PC-3 (cell line): ENCODE measurements around the gene ZNF420. TPM values are rescaled to one million over a fixed set of nuclear protein-coding genes. Genes with fewer than 3 reads are reported as not detected.

Experiments used
- ATAC-seq: fragments of 200-7000 bp; cut with Tn5 transposase; 2 replicates; pipeline ENCODE4 v1.9.1; 2020; ENCODE audit warnings: mild to moderate bottlenecking, moderate library complexity
- BruUV-seq: library from RNA; stranded (reverse); fragments of 400-500 nt; replicated peaks from 2 replicates; lab custom pipeline; 2021; lab: Mats Ljungman, UMichigan
- CTCF ChIA-PET: fragments of 300-600 bp; sonication (Branson Sonifier 250); formaldehyde crosslinking; loops from one replicate; lab custom pipeline; 2022; ENCODE audit warnings: antibody characterized with exemption; lab: Charles Lee
- POLR2A ChIA-PET: fragments of 300-600 bp; sonication (Branson Sonifier 250); formaldehyde crosslinking; loops from one replicate; lab custom pipeline; 2022; ENCODE audit warnings: antibody characterized with exemption; ENCODE audit not compliant: unreplicated experiment; lab: Charles Lee
- DNase-seq: peaks from one replicate; pipeline ENCODE4 v3.0.0-alpha.2; 2015
- H2AFZ ChIP-seq: fragments of 300-600 bp; sonication (generic); 2 replicates; pipeline ENCODE4 v1.6.0; 2016; ENCODE audit warnings: antibody characterized with exemption, low read length
- H3F3A ChIP-seq: fragments of 300-600 bp; sonication (generic); one replicate; pipeline ENCODE4 v1.6.0; 2017; ENCODE audit warnings: antibody characterized with exemption, low read length, control low read depth, mild to moderate bottlenecking; ENCODE audit not compliant: unreplicated experiment
- H3K27ac ChIP-seq: fragments of 300-600 bp; sonication (generic); 2 replicates; pipeline ENCODE4 v1.5.1; 2016; ENCODE audit warnings: mild to moderate bottlenecking, low read length
- H3K27me3 ChIP-seq: fragments of 300-600 bp; sonication (generic); 2 replicates; pipeline ENCODE4 v1.6.1; 2016; ENCODE audit warnings: low read length, mixed read lengths
- H3K36me3 ChIP-seq: fragments of 300-600 bp; sonication (generic); 2 replicates; pipeline ENCODE4 v1.6.1; 2016; ENCODE audit warnings: low read depth, mixed run types, low read length, mixed read lengths
- H3K4me1 ChIP-seq: fragments of 300-600 bp; sonication (generic); 2 replicates; pipeline ENCODE4 v1.5.1; 2016; ENCODE audit warnings: low read length; ENCODE audit not compliant: insufficient read depth
- H3K4me2 ChIP-seq: fragments of 300-600 bp; sonication (generic); 2 replicates; pipeline ENCODE4 v1.6.0; 2016; ENCODE audit warnings: low read length
- H3K4me3 ChIP-seq: fragments of 300-600 bp; sonication (generic); 2 replicates; pipeline ENCODE4 v1.5.1; 2016; ENCODE audit warnings: mild to moderate bottlenecking, low read length, mixed read lengths
- H3K79me2 ChIP-seq: fragments of 300-600 bp; sonication (generic); 2 replicates; pipeline ENCODE4 v1.6.1; 2017; ENCODE audit warnings: low read length, mixed read lengths
- H3K9ac ChIP-seq: fragments of 300-600 bp; sonication (generic); 2 replicates; pipeline ENCODE4 v1.6.0; 2016; ENCODE audit warnings: mild to moderate bottlenecking, low read length
- H3K9me2 ChIP-seq: fragments of 300-600 bp; sonication (generic); replicated peaks from 2 replicates; pipeline ENCODE4 v1.6.1; 2016; ENCODE audit warnings: mixed run types, low read length, mixed read lengths
- H3K9me3 ChIP-seq: fragments of 300-600 bp; sonication (generic); 2 replicates; pipeline ENCODE4 v1.6.1; 2016; ENCODE audit warnings: low read length, mixed read lengths
- H4K20me1 ChIP-seq: fragments of 300-600 bp; sonication (generic); 2 replicates; pipeline ENCODE4 v1.6.1; 2016; ENCODE audit warnings: low read length, mixed read lengths
- EZH2 ChIP-seq: fragments of 300-600 bp; sonication (generic); IDR thresholded peaks from one replicate; pipeline ENCODE4 v1.6.1; 2017; ENCODE audit warnings: antibody characterized with exemption, mild to moderate bottlenecking, low read length; ENCODE audit not compliant: unreplicated experiment
- EZH2phosphoT487 ChIP-seq: fragments of 300-600 bp; sonication (generic); IDR thresholded peaks from 2 replicates; pipeline ENCODE4 v1.6.1; 2018; ENCODE audit warnings: mild to moderate bottlenecking, antibody characterized with exemption, low read length, borderline replicate concordance
- intact Hi-C: fragments of 100-400 bp; cut with micrococcal nuclease; formaldehyde crosslinking; loops from 2 replicates; pipeline ENCODE4 v1.9.0; 2023
- total RNA-seq: library from RNA; depleted of rRNA; stranded (reverse); fragments of >200 nt; gene quantifications from 2 replicates; pipeline ENCODE4 v1.2.3, GENCODE V29; 2014
- TF ChIP-seq, protein P1 (sequence below): fragments of 300-600 bp; sonication (generic); conservative IDR thresholded peaks from 2 replicates; pipeline ENCODE4 v1.5.1; 2017; ENCODE audit warnings: antibody characterized with exemption, low read depth, mild to moderate bottlenecking, low read length

Gene ZNF420
- total RNA-seq, 1 experiment from 2014 or later, result 2.3 TPM

DNA sequence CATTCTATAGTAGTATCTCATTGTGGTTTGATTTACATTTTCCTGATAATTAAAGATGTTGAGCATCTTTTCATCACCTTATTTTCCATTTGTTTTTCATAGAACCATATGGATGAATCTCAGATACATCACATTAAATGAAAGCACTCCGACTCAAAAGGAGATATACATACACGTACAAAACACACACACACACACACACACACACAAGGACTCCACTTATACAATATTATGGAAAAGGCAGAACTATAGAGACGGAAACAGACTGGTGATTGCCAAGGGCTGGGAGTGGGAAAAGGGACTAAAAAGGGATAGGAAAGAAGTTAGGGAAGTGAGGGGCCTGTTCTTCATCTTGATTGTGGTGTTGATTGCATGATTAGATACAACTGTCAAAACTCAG is 70.0 kb downstream of the ZNF420 start:
- no peak overlapping the region for H2AFZ ChIP-seq
- no peaks in the 10 kb centered on the region for H3K4me1 ChIP-seq
- ChIA-PET POLR2A (no interaction called here), CTCF (no interaction called here)
- BruUV-seq, result no TSS peak
- ATAC-seq (no peak), DNase-seq (no peak)
- no peak overlapping the region for H3K4me2 ChIP-seq
- H3K79me2 ChIP-seq, result no peaks in the 10 kb centered on the region
- intact Hi-C loops, result no loop called here
- H3K36me3 ChIP-seq, result no peaks in the 10 kb centered on the region
- H3K9ac ChIP-seq, result no peak overlapping the region
- H3K9me3 ChIP-seq, result peaks cover 17% of the 10 kb centered on the region; the same call in 1 of the 2 replicates
- H3K9me2 ChIP-seq, result no peaks in the 10 kb centered on the region
- no peaks in the 10 kb centered on the region for H3F3A ChIP-seq
- H3K4me3 ChIP-seq, result no peak overlapping the region
- H3K27ac ChIP-seq, result no peak overlapping the region
- TF ChIP-seq EZH2 (no peak), EZH2phosphoT487 (no peak)
- TF ChIP-seq, protein P1, sequence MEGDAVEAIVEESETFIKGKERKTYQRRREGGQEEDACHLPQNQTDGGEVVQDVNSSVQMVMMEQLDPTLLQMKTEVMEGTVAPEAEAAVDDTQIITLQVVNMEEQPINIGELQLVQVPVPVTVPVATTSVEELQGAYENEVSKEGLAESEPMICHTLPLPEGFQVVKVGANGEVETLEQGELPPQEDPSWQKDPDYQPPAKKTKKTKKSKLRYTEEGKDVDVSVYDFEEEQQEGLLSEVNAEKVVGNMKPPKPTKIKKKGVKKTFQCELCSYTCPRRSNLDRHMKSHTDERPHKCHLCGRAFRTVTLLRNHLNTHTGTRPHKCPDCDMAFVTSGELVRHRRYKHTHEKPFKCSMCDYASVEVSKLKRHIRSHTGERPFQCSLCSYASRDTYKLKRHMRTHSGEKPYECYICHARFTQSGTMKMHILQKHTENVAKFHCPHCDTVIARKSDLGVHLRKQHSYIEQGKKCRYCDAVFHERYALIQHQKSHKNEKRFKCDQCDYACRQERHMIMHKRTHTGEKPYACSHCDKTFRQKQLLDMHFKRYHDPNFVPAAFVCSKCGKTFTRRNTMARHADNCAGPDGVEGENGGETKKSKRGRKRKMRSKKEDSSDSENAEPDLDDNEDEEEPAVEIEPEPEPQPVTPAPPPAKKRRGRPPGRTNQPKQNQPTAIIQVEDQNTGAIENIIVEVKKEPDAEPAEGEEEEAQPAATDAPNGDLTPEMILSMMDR, result no peak
- H3K27me3 ChIP-seq, result no peaks in the 10 kb centered on the region
- no peaks in the 10 kb centered on the region for H4K20me1 ChIP-seq

GRCh38 chr19:37160153-37160552 is 81.9 kb downstream of the ZNF420 start:
- intact Hi-C loops, result no loop called here
- Histone ChIP-seq H3K27me3 (no peaks in the 10 kb centered on the region), H3K36me3 (no peaks in the 10 kb centered on the region), H3K27ac (no peak overlapping the region), H3K4me2 (no peak overlapping the region), H3K4me1 (no peaks in the 10 kb centered on the region), H3F3A (no peaks in the 10 kb centered on the region), H3K9me2 (no peaks in the 10 kb centered on the region), H4K20me1 (no peaks in the 10 kb centered on the region), H3K9me3 (0 out of 2 replicates have a peak, but pooled peaks cover 3% of the 10 kb centered on the region), H3K4me3 (no peak overlapping the region), H2AFZ (no peak overlapping the region), H3K79me2 (no peaks in the 10 kb centered on the region), H3K9ac (no peak overlapping the region)
- CTCF ChIA-PET, result no interaction called here
- TF ChIP-seq, protein P1, result no peak
- TF ChIP-seq EZH2phosphoT487 (no peak), EZH2 (no peak)
- DNase-seq (no peak), ATAC-seq (no peak)
- POLR2A ChIA-PET, result interaction anchor here (0.6 kb wide), 1 partner anchor 142 kb away, joined by 4 read pairs; no protein-coding TSS in a partner anchor
- BruUV-seq, result no TSS peak

DNA sequence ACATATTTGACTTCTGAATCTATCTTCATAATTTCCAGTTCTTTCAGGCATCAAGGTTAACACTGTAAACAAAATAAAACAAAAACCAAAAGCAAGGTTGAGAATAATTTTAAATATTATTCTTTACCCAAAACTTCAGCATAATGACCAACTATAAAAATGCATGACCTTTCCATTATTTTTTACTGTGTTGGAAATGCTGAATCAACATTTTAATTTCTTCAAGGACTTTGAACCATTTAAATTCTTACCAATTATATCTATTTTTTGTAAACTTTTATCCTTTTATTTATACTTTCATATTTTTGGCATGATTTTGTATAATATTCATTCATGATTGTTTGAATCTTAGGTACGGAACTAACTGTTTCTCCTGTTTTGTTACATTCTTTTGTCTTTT is 87.4 kb downstream of the ZNF420 start:
- Histone ChIP-seq H2AFZ (no peak overlapping the region), H3K36me3 (no peaks in the 10 kb centered on the region), H3K27me3 (no peaks in the 10 kb centered on the region), H3K4me1 (no peaks in the 10 kb centered on the region), H3K4me2 (no peak overlapping the region), H3K79me2 (no peaks in the 10 kb centered on the region), H3K27ac (no peak overlapping the region), H3F3A (no peaks in the 10 kb centered on the region), H3K4me3 (no peak overlapping the region), H3K9me3 (no peaks in the 10 kb centered on the region), H4K20me1 (no peaks in the 10 kb centered on the region), H3K9ac (no peak overlapping the region), H3K9me2 (no peaks in the 10 kb centered on the region)
- ChIA-PET CTCF (no interaction called here), POLR2A (no interaction called here)
- TF ChIP-seq EZH2phosphoT487 (no peak), EZH2 (no peak)
- TF ChIP-seq, protein P1, result no peak
- intact Hi-C loops, result no loop called here
- no TSS peak for BruUV-seq
- no peak for ATAC-seq
- no peak for DNase-seq
